Panc1 (cell line): Measurements from ENCODE around the gene EIF4E2. TPM values are rescaled to one million over a fixed set of nuclear protein-coding genes. Genes with fewer than 3 reads are reported as not detected.

Experiments used
- ATAC-seq: fragments of 200-7000 bp; cut with Tn5 transposase; 2 replicates; pipeline ENCODE4 v1.9.1; 2020; ENCODE audit warnings: mild to moderate bottlenecking, moderate library complexity
- BruUV-seq: library from RNA; stranded (reverse); fragments of 400-500 nt; replicated peaks from 2 replicates; lab custom pipeline; 2021; lab: Mats Ljungman, UMichigan
- CTCF ChIA-PET: fragments of 300-600 bp; sonication (Branson Sonifier 250); formaldehyde crosslinking; loops from one replicate; lab custom pipeline; 2022; ENCODE audit warnings: antibody characterized with exemption; lab: Charles Lee
- POLR2A ChIA-PET: fragments of 300-600 bp; sonication (Branson Sonifier 250); formaldehyde crosslinking; loops from one replicate; lab custom pipeline; 2022; ENCODE audit warnings: antibody characterized with exemption; lab: Charles Lee
- DNase-seq: peaks from one replicate; pipeline ENCODE4 v3.0.0-alpha.2; 2010; ENCODE audit warnings: low read depth, low spot score
- H3K27ac ChIP-seq: 2 replicates; pipeline ENCODE4 v1.5.1; 2011; ENCODE audit warnings: mild to moderate bottlenecking, low read length, inconsistent platforms
- H3K27me3 ChIP-seq: fragments of 200-500 bp; sonication (Bioruptor generic); 2 replicates; pipeline ENCODE4 v1.6.0; 2014; ENCODE audit warnings: low read length, inconsistent platforms; ENCODE audit not compliant: control insufficient read depth, insufficient read depth
- H3K36me3 ChIP-seq: fragments of 200-500 bp; sonication (Bioruptor generic); 2 replicates; pipeline ENCODE4 v1.5.1; 2014; ENCODE audit warnings: inconsistent platforms, mild to moderate bottlenecking, low read length, moderate library complexity; ENCODE audit not compliant: control insufficient read depth, insufficient read depth
- H3K4me1 ChIP-seq: 2 replicates; pipeline ENCODE4 v1.5.1; 2011; ENCODE audit warnings: inconsistent platforms, mild to moderate bottlenecking, low read length, moderate library complexity; ENCODE audit not compliant: control insufficient read depth, insufficient read depth
- H3K4me3 ChIP-seq, 2 experiments: 2 replicates each; pipeline ENCODE4 v1.5.1; 2011 to 2012; ENCODE audit warnings: low read depth in 2 of 2, low read length in 2 of 2, mild to moderate bottlenecking in 2 of 2, inconsistent platforms in 1 of 2, moderate library complexity in 1 of 2
- H3K9me3 ChIP-seq: fragments of 200-500 bp; sonication (Bioruptor generic); 2 replicates; pipeline ENCODE4 v1.5.1; 2014; ENCODE audit warnings: low read depth, mild to moderate bottlenecking, inconsistent platforms, low read length, moderate library complexity; ENCODE audit not compliant: control insufficient read depth, insufficient read depth
- CTCF ChIP-seq: fragments of 450-650 bp; IDR thresholded peaks from 2 replicates; pipeline ENCODE4 v1.5.1; 2017; ENCODE audit warnings: mild to moderate bottlenecking
- POLR2AphosphoS5 ChIP-seq: IDR thresholded peaks from 2 replicates; pipeline ENCODE4 v1.6.1; 2012; ENCODE audit warnings: mild to moderate bottlenecking, low read depth, low read length, moderate library complexity
- REST ChIP-seq, 2 experiments: IDR thresholded peaks; 2 replicates each; pipeline ENCODE4 v1.6.1; 2011 to 2012; ENCODE audit warnings: low read depth in 2 of 2, control low read depth in 1 of 2, low read length in 1 of 2, mild to moderate bottlenecking in 1 of 2, moderate library complexity in 1 of 2; ENCODE audit not compliant: insufficient read depth in 1 of 2
- SIN3A ChIP-seq: IDR thresholded peaks from 2 replicates; pipeline ENCODE4 v1.6.1; 2012; ENCODE audit warnings: low read depth, mild to moderate bottlenecking, low read length, moderate library complexity, borderline replicate concordance; ENCODE audit not compliant: insufficient read depth
- TCF7L2 ChIP-seq: IDR thresholded peaks from 2 replicates; pipeline ENCODE4 v1.6.1; 2011; ENCODE audit warnings: mild to moderate bottlenecking, low read depth, low read length, inconsistent platforms
- in situ Hi-C: cut with HindIII; loops from 2 replicates; pipeline ENCODE4 v1.10.0; 2016; ENCODE audit warnings: low sequenced_read_pairs, low pct_unique_long_range_greater_than_20kb
- intact Hi-C: fragments of 100-400 bp; cut with micrococcal nuclease; formaldehyde crosslinking; loops from one replicate; pipeline ENCODE4 v1.10.0; 2022; ENCODE audit not compliant: unreplicated experiment
- total RNA-seq: library from RNA; stranded (reverse); gene quantifications from one replicate; pipeline ENCODE4 v1.2.1, GENCODE V29; 2021; ENCODE audit not compliant: unreplicated experiment

Gene EIF4E2
- total RNA-seq, 1 experiment from 2014 or later: 84.0 TPM

- no peak overlapping the region for H3K27ac ChIP-seq
- intact Hi-C loops: no loop called here
- TF ChIP-seq POLR2AphosphoS5: no peak
- TF ChIP-seq SIN3A: no peak
- TF ChIP-seq TCF7L2: no peak
- no peak for TF ChIP-seq CTCF
- no peak for TF ChIP-seq REST (IDR thresholded peaks at IDR 0.05; ENCODE audit: insufficient read depth in 1 of 2, low read depth in 2 of 2, low read length in 1 of 2)
- POLR2A ChIA-PET: no interaction called here
- in situ Hi-C loops: no loop called here
- H3K9me3 ChIP-seq: no peaks in the 10 kb centered on the region
- peaks cover 2% of the 10 kb centered on the region; the same call in 1 of the 2 replicates for H3K36me3 ChIP-seq
- ATAC-seq: no peak
- no peak for DNase-seq
- H3K4me3 ChIP-seq: no peak overlapping the region
- BruUV-seq: no TSS peak
- no peaks in the 10 kb centered on the region for H3K27me3 ChIP-seq
- H3K4me1 ChIP-seq: no peaks in the 10 kb centered on the region
- CTCF ChIA-PET: no interaction called here
These were observed 33.7 kb downstream of the EIF4E2 start for GRCh38 chr2:232584238-232584637.

- BruUV-seq: no TSS peak
- no peak for TF ChIP-seq POLR2AphosphoS5
- TF ChIP-seq CTCF: no peak
- TF ChIP-seq SIN3A: no peak
- TF ChIP-seq TCF7L2: no peak
- TF ChIP-seq REST (IDR thresholded peaks at IDR 0.05; ENCODE audit: insufficient read depth in 1 of 2, low read depth in 2 of 2, low read length in 1 of 2): no peak
- DNase-seq (no peak), ATAC-seq (no peak)
- no peaks in the 10 kb centered on the region for H3K4me1 ChIP-seq
- H3K36me3 ChIP-seq: peaks cover 2% of the 10 kb centered on the region; the same call in 1 of the 2 replicates
- H3K9me3 ChIP-seq: no peaks in the 10 kb centered on the region
- H3K4me3 ChIP-seq: no peak overlapping the region
- ChIA-PET CTCF (interaction anchor here (0.7 kb wide), 1 partner anchor 112 kb away, joined by 4 read pairs; no protein-coding TSS in a partner anchor), POLR2A (no interaction called here)
- H3K27ac ChIP-seq: no peak overlapping the region
- intact Hi-C loops: no loop called here
- H3K27me3 ChIP-seq: no peaks in the 10 kb centered on the region
- in situ Hi-C loops: no loop called here
These were observed 36.5 kb downstream of the EIF4E2 start for GRCh38 chr2:232586943-232587505.
